HG03135 (cell line): ENCODE data around the gene GPC6.
"Not testable (repeated sequence)": the region's sequence is repeated elsewhere in the genome, so short reads cannot be mapped to it uniquely, and the experiment has no call there.

Experiments used
- ATAC-seq: cut with Tn5 transposase; IDR thresholded peaks from one replicate; pipeline ENCODE4 v1.9.1; 2021; ENCODE audit warnings: mild to moderate bottlenecking, moderate library complexity; ENCODE audit not compliant: unreplicated experiment

The GPC6 gene

GRCh38 chr13:94259984-94260383 lies 1033.4 kb downstream of the GPC6 start:
- ATAC-seq: no peak

GRCh38 chr13:94261163-94261562 lies 1034.6 kb downstream of the GPC6 start:
- no peak for ATAC-seq

GRCh38 chr13:94263038-94263437 lies 1036.4 kb downstream of the GPC6 start:
- ATAC-seq: no peak

GRCh38 chr13:94267581-94268366 lies 1041.2 kb downstream of the GPC6 start:
- no peak for ATAC-seq

GRCh38 chr13:94268661-94269060 lies 1042.1 kb downstream of the GPC6 start:
- ATAC-seq: no peak

- ATAC-seq: no peak
These were observed 1043.0 kb downstream of the GPC6 start for GRCh38 chr13:94269557-94269956.

GRCh38 chr13:94270556-94270955 lies 1043.9 kb downstream of the GPC6 start:
- no peak for ATAC-seq

- no peak for ATAC-seq
These were observed 1045.4 kb downstream of the GPC6 start for GRCh38 chr13:94272038-94272437.

GRCh38 chr13:94280349-94280748 lies 1053.7 kb downstream of the GPC6 start:
- ATAC-seq: no peak

GRCh38 chr13:94280845-94281244 lies 1054.2 kb downstream of the GPC6 start:
- ATAC-seq: no peak

GRCh38 chr13:94286581-94286980 lies 1060.0 kb downstream of the GPC6 start:
- no peak for ATAC-seq

GRCh38 chr13:94291631-94292322 lies 1065.2 kb downstream of the GPC6 start:
- no peak for ATAC-seq

- ATAC-seq: no peak
These were observed 1065.7 kb downstream of the GPC6 start for GRCh38 chr13:94292323-94292640.

GRCh38 chr13:94296471-94296870 lies 1069.9 kb downstream of the GPC6 start:
- no peak for ATAC-seq

- ATAC-seq: no peak
These were observed 1071.7 kb downstream of the GPC6 start for GRCh38 chr13:94298346-94298745.

- no peak for ATAC-seq
These were observed 1073.8 kb downstream of the GPC6 start for GRCh38 chr13:94300401-94300800.

GRCh38 chr13:94301487-94301886 lies 1074.9 kb downstream of the GPC6 start:
- ATAC-seq: no peak

GRCh38 chr13:94302847-94303565 lies 1076.4 kb downstream of the GPC6 start:
- ATAC-seq: not testable (repeated sequence)

GRCh38 chr13:94303644-94304174 lies 1077.1 kb downstream of the GPC6 start:
- ATAC-seq: no peak

GRCh38 chr13:94305033-94305432 lies 1078.4 kb downstream of the GPC6 start:
- ATAC-seq: no peak

- no peak for ATAC-seq
These were observed 1078.9 kb downstream of the GPC6 start for GRCh38 chr13:94305463-94305862.

- ATAC-seq: no peak
These were observed 1079.3 kb downstream of the GPC6 start for GRCh38 chr13:94305934-94306333.
